Kidney epithelial cell (primary cell): ENCODE data around the gene ZNF280D. TPM values are rescaled to one million over a fixed set of nuclear protein-coding genes. Genes with fewer than 3 reads are reported as not detected.

Source experiments
- DNase-seq: peaks from one replicate; pipeline ENCODE4 v3.0.0-alpha.2; 2010; ENCODE audit warnings: low read depth
- H3K27me3 ChIP-seq: 2 replicates; pipeline ENCODE4 v1.6.0; 2011; ENCODE audit warnings: low read length; ENCODE audit not compliant: control insufficient read depth, insufficient read depth
- H3K36me3 ChIP-seq: 2 replicates; pipeline ENCODE4 v1.5.1; 2011; ENCODE audit warnings: low read length; ENCODE audit not compliant: control insufficient read depth, insufficient read depth
- H3K4me3 ChIP-seq: 2 replicates; pipeline ENCODE4 v1.5.1; 2011; ENCODE audit warnings: low read depth, mild to moderate bottlenecking, control low read depth, low read length
- CTCF ChIP-seq: IDR thresholded peaks from 2 replicates; pipeline ENCODE4 v1.5.1; 2011; ENCODE audit warnings: mild to moderate bottlenecking, moderate library complexity, low read length, control low read depth, inconsistent platforms; ENCODE audit not compliant: insufficient read depth, poor library complexity, severe bottlenecking
- total RNA-seq: library from RNA; depleted of rRNA; stranded (reverse); fragments of >200 nt; gene quantifications from 2 replicates; pipeline ENCODE4 v1.2.3, GENCODE V29; 2015

Gene ZNF280D
- total RNA-seq, 1 donor from 2014 or later: 13.3 TPM

DNA sequence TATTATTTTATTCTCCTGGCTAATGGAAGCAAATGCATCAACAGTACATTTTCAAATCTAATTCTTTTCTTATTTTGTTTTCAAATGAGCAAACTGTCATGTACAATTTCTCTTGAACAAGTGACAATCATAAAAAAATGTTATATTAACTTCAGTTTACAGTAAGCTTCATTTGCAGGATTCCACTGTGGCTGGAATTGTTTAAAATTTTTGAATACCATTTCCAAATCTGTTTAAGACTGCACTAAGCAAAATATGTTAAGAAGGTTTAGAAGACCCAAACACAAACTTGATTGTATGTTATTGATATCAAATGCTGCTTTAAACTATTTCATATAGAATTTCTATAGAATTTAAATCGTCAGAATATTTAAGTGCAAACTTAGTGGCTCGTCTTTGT is 92.8 kb downstream of the ZNF280D start:
- H3K4me3 ChIP-seq: no peak overlapping the region
- TF ChIP-seq CTCF: no peak
- no peak for DNase-seq
- H3K27me3 ChIP-seq: no peaks in the 10 kb centered on the region
- H3K36me3 ChIP-seq: no peaks in the 10 kb centered on the region

DNA sequence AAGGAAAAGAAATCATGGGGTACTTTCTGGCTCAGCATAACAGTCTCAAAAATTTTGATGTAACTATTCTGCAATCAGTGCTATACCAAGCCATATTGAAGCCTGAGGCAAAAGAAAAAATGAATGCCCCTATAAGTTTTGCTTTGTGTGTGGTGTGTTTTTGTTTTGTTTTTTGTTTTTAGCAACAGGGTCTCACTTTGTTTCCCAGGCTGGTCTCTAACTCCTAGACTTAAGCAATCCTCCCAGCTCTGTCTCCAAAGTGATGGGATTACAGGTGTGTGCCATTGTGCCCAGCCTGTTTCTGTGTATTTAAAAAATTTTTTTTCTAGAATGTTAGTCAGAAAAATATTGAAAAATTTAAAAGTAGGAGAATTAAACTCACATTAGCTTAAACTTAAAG is 93.2 kb downstream of the ZNF280D start:
- DNase-seq: no peak
- Histone ChIP-seq H3K36me3 (no peaks in the 10 kb centered on the region), H3K27me3 (no peaks in the 10 kb centered on the region), H3K4me3 (no peak overlapping the region)
- no peak for TF ChIP-seq CTCF

GRCh38 chr15:56639631-56640030 is 93.7 kb downstream of the ZNF280D start:
- TF ChIP-seq CTCF: no peak
- H3K4me3 ChIP-seq: no peak overlapping the region
- DNase-seq: no peak
- no peaks in the 10 kb centered on the region for H3K36me3 ChIP-seq
- no peaks in the 10 kb centered on the region for H3K27me3 ChIP-seq

DNA sequence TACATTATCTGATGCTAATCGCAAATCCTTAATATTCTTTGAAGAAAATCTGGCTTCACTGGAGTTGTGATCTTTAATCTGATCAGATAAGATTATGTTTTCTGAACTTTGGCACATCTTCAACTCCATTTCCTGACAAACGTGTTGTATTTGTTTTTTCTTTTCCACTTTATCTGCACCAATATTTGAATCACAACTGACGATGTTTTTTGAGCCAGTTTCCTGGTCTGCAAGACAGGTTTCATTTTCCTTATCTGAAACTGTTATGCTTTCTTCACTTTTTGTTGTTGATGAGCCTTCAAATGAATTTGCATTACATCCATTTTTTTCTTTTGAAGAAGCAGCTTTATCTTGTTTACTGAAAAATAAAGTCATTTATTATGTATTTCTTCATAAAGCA is 101.5 kb downstream of the ZNF280D start:
- no peak for DNase-seq
- Histone ChIP-seq H3K27me3 (no peaks in the 10 kb centered on the region), H3K4me3 (no peak overlapping the region), H3K36me3 (no peaks in the 10 kb centered on the region)
- TF ChIP-seq CTCF: no peak

GRCh38 chr15:56628893-56629532 is 104.3 kb downstream of the ZNF280D start:
- no peak for DNase-seq
- no peaks in the 10 kb centered on the region for H3K27me3 ChIP-seq
- no peak for TF ChIP-seq CTCF
- no peaks in the 10 kb centered on the region for H3K36me3 ChIP-seq
- H3K4me3 ChIP-seq: no peak overlapping the region

DNA sequence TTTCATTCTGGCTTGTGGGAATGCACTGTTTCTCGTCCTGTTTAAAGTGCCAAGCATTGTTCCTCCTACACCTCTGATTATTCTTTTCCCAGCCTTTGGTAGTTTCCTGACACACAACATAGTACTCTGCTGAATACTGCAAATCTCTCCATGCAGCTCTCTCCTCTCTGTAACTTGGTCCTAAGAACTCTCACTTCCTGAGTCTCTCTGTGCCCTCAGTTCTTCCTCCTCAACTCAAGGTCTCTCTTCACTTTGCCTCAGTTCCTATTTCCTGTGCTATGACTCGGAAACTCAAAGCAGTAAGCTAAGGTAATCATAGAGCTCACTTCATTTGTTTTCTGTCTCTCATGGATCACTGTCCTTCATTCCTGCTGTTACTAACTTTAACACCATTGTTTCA is 113.4 kb downstream of the ZNF280D start:
- no peak for TF ChIP-seq CTCF
- Histone ChIP-seq H3K4me3 (no peak overlapping the region), H3K36me3 (no peaks in the 10 kb centered on the region), H3K27me3 (no peaks in the 10 kb centered on the region)
- DNase-seq: no peak
